C4-2B (cell line): Measurements from ENCODE around the gene CALR3.

Experiments
- ZFX ChIP-seq: fragments of 450-650 bp; IDR thresholded peaks from 2 replicates; pipeline ENCODE4 v1.6.1; 2017
- TF ChIP-seq, protein P1 (sequence below): fragments of 450-650 bp; conservative IDR thresholded peaks from 2 replicates; pipeline ENCODE4 v1.5.1; 2017; ENCODE audit warnings: mild to moderate bottlenecking

DNA sequence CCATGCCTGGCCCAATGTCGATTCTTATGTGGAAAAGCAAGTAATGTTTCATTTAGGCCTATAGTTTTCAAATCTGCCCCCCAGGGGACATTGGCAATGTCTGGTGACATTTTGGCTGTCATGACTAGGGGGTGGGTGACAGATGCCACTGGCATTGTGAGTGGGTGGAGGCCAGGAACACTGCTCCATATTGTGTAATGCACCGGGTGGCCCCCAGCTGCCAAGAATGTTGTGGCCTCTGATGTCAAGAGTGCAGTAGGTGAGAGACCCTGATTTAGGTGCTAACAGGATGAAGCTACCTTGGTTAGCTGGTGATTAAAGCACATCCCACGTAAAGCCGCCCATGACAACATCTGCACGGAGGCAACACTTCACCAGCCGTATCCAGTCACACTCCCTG lies 11.0 kb upstream of the CALR3 start:
- TF ChIP-seq, protein P1, sequence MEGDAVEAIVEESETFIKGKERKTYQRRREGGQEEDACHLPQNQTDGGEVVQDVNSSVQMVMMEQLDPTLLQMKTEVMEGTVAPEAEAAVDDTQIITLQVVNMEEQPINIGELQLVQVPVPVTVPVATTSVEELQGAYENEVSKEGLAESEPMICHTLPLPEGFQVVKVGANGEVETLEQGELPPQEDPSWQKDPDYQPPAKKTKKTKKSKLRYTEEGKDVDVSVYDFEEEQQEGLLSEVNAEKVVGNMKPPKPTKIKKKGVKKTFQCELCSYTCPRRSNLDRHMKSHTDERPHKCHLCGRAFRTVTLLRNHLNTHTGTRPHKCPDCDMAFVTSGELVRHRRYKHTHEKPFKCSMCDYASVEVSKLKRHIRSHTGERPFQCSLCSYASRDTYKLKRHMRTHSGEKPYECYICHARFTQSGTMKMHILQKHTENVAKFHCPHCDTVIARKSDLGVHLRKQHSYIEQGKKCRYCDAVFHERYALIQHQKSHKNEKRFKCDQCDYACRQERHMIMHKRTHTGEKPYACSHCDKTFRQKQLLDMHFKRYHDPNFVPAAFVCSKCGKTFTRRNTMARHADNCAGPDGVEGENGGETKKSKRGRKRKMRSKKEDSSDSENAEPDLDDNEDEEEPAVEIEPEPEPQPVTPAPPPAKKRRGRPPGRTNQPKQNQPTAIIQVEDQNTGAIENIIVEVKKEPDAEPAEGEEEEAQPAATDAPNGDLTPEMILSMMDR, result no peak
- no peak for TF ChIP-seq ZFX
